WTC11 (cell line): ENCODE results near the gene INPP5F. TPM values are rescaled to one million over a fixed set of nuclear protein-coding genes. Genes with fewer than 3 reads are reported as not detected.

Experiments
- CREB1 ChIP-seq: sonication (generic); formaldehyde crosslinking; IDR thresholded peaks from 2 replicates; pipeline ENCODE4 v1.8.0; 2023; ENCODE audit warnings: mild to moderate bottlenecking, missing genetic modification reagents
- ELF4 ChIP-seq: sonication (generic); formaldehyde crosslinking; IDR thresholded peaks from 2 replicates; pipeline ENCODE4 v1.8.1; 2022; ENCODE audit warnings: low read depth, mild to moderate bottlenecking, moderate library complexity, missing genetic modification reagents
- EMX1 ChIP-seq: fragments of 250-450 bp; sonication (Bioruptor Pico); IDR thresholded peaks from 2 replicates; pipeline ENCODE4 v1.8.0; 2021; ENCODE audit warnings: mild to moderate bottlenecking
- NFE2L1 ChIP-seq: sonication (generic); formaldehyde crosslinking; IDR thresholded peaks from 2 replicates; pipeline ENCODE4 v1.8.1; 2023; ENCODE audit warnings: missing genetic modification reagents
- NR1H2 ChIP-seq: sonication (generic); formaldehyde crosslinking; IDR thresholded peaks from 2 replicates; pipeline ENCODE4 v1.9.0; 2021; ENCODE audit warnings: mild to moderate bottlenecking, moderate library complexity, missing genetic modification reagents
- RORB ChIP-seq: fragments of 250-450 bp; sonication (Bioruptor Pico); IDR thresholded peaks from 2 replicates; pipeline ENCODE4 v1.9.0; 2021; ENCODE audit warnings: mild to moderate bottlenecking
- ZBTB21 ChIP-seq: sonication (generic); formaldehyde crosslinking; IDR thresholded peaks from 2 replicates; pipeline ENCODE4 v1.8.1; 2023; ENCODE audit warnings: mild to moderate bottlenecking, missing genetic modification reagents, borderline replicate concordance
- ZNF121 ChIP-seq: sonication (generic); formaldehyde crosslinking; IDR thresholded peaks from 2 replicates; pipeline ENCODE4 v1.8.0; 2023; ENCODE audit warnings: missing genetic modification reagents
- ZNF232 ChIP-seq: sonication (generic); formaldehyde crosslinking; IDR thresholded peaks from 2 replicates; pipeline ENCODE4 v1.8.0; 2022; ENCODE audit warnings: mild to moderate bottlenecking, missing genetic modification reagents
- ZNF396 ChIP-seq: fragments of 250-450 bp; sonication (Bioruptor Pico); IDR thresholded peaks from 2 replicates; pipeline ENCODE4 v1.8.0; 2021; ENCODE audit warnings: mild to moderate bottlenecking, moderate library complexity, borderline replicate concordance
- total RNA-seq: library from RNA; stranded (reverse); gene quantifications from 3 replicates; pipeline ENCODE4 v1.2.3, GENCODE V29; 2021
- TF ChIP-seq, protein P1 (sequence below): fragments of 250-450 bp; sonication (Bioruptor Pico); IDR thresholded peaks from 2 replicates; pipeline ENCODE4 v1.9.0; 2021; ENCODE audit warnings: mild to moderate bottlenecking, borderline replicate concordance
- TF ChIP-seq, protein P2 (sequence below): sonication (generic); formaldehyde crosslinking; IDR thresholded peaks from 2 replicates; pipeline ENCODE4 v1.8.0; 2022; ENCODE audit warnings: mild to moderate bottlenecking, missing genetic modification reagents
- TF ChIP-seq, protein P3 (sequence below): fragments of 250-450 bp; sonication (Bioruptor Pico); IDR thresholded peaks from 2 replicates; pipeline ENCODE4 v1.9.0; 2021; ENCODE audit warnings: moderate library complexity, mild to moderate bottlenecking, inconsistent platforms, borderline replicate concordance
- TF ChIP-seq, protein P4 (sequence below): sonication (generic); formaldehyde crosslinking; IDR thresholded peaks from 2 replicates; pipeline ENCODE4 v1.8.0; 2023; ENCODE audit warnings: missing genetic modification reagents, mild to moderate bottlenecking, borderline replicate concordance
- TF ChIP-seq, protein P5 (sequence below): sonication (generic); formaldehyde crosslinking; IDR thresholded peaks from 2 replicates; pipeline ENCODE4 v1.8.0; 2022; ENCODE audit warnings: mild to moderate bottlenecking, missing genetic modification reagents
- TF ChIP-seq, protein P6 (sequence below): sonication (generic); formaldehyde crosslinking; IDR thresholded peaks from 2 replicates; pipeline ENCODE4 v1.8.1; 2022; ENCODE audit warnings: low read depth, mild to moderate bottlenecking, moderate library complexity, missing genetic modification reagents, borderline replicate concordance
- TF ChIP-seq, protein P7 (sequence below): fragments of 250-450 bp; sonication (Bioruptor Pico); IDR thresholded peaks from 2 replicates; pipeline ENCODE4 v1.9.0; 2021; ENCODE audit warnings: mild to moderate bottlenecking
- TF ChIP-seq, protein P8 (sequence below): sonication (generic); formaldehyde crosslinking; conservative IDR thresholded peaks from 2 replicates; pipeline ENCODE4 v1.8.1; 2023; ENCODE audit warnings: mild to moderate bottlenecking, low read depth, missing genetic modification reagents, moderate library complexity

The INPP5F gene
- total RNA-seq, 1 experiment from 2014 or later: 83.3 TPM

DNA sequence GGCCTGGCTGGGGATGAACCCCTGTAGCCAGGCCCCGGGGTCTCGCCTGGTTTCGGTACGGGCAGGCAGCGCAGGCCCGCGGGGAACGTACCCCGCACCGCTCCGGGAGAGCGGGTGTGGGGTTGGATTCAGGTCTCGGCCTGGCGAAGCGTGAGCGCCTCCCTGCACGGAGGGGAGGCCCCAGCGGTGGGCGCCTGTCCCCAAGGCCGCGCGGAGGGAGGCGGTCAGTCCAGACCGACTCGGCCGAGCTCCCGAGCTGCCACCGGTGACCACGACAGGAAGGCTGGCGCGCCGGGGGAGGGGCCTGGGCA, 378 bp upstream of the INPP5F start (continued):
- TF ChIP-seq, protein P1, sequence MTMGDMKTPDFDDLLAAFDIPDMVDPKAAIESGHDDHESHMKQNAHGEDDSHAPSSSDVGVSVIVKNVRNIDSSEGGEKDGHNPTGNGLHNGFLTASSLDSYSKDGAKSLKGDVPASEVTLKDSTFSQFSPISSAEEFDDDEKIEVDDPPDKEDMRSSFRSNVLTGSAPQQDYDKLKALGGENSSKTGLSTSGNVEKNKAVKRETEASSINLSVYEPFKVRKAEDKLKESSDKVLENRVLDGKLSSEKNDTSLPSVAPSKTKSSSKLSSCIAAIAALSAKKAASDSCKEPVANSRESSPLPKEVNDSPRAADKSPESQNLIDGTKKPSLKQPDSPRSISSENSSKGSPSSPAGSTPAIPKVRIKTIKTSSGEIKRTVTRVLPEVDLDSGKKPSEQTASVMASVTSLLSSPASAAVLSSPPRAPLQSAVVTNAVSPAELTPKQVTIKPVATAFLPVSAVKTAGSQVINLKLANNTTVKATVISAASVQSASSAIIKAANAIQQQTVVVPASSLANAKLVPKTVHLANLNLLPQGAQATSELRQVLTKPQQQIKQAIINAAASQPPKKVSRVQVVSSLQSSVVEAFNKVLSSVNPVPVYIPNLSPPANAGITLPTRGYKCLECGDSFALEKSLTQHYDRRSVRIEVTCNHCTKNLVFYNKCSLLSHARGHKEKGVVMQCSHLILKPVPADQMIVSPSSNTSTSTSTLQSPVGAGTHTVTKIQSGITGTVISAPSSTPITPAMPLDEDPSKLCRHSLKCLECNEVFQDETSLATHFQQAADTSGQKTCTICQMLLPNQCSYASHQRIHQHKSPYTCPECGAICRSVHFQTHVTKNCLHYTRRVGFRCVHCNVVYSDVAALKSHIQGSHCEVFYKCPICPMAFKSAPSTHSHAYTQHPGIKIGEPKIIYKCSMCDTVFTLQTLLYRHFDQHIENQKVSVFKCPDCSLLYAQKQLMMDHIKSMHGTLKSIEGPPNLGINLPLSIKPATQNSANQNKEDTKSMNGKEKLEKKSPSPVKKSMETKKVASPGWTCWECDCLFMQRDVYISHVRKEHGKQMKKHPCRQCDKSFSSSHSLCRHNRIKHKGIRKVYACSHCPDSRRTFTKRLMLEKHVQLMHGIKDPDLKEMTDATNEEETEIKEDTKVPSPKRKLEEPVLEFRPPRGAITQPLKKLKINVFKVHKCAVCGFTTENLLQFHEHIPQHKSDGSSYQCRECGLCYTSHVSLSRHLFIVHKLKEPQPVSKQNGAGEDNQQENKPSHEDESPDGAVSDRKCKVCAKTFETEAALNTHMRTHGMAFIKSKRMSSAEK (CRISPR knock-in tag): no peak
- TF ChIP-seq, protein P2, sequence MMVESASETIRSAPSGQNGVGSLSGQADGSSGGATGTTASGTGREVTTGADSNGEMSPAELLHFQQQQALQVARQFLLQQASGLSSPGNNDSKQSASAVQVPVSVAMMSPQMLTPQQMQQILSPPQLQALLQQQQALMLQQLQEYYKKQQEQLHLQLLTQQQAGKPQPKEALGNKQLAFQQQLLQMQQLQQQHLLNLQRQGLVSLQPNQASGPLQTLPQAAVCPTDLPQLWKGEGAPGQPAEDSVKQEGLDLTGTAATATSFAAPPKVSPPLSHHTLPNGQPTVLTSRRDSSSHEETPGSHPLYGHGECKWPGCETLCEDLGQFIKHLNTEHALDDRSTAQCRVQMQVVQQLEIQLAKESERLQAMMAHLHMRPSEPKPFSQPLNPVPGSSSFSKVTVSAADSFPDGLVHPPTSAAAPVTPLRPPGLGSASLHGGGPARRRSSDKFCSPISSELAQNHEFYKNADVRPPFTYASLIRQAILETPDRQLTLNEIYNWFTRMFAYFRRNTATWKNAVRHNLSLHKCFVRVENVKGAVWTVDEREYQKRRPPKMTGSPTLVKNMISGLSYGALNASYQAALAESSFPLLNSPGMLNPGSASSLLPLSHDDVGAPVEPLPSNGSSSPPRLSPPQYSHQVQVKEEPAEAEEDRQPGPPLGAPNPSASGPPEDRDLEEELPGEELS (CRISPR knock-in tag): peak; percentile 58; the same call in 1 of the 2 replicates
- TF ChIP-seq, protein P3, sequence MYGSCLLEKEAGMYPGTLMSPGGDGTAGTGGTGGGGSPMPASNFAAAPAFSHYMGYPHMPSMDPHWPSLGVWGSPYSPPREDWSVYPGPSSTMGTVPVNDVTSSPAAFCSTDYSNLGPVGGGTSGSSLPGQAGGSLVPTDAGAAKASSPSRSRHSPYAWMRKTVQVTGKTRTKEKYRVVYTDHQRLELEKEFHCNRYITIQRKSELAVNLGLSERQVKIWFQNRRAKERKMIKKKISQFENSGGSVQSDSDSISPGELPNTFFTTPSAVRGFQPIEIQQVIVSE: no peak
- TF ChIP-seq NR1H2 (CRISPR knock-in tag) (no peak), ZNF232 (CRISPR knock-in tag) (no peak), EMX1 (CRISPR knock-in tag) (no peak), CREB1 (CRISPR knock-in tag) (no peak), ZNF121 (CRISPR knock-in tag) (peak; percentile 8; the same call in 1 of the 2 replicates), ZBTB21 (no peak), NFE2L1 (no peak; the same call in 1 of the 2 replicates), RORB (no peak), ELF4 (CRISPR knock-in tag) (no peak), ZNF396 (CRISPR knock-in tag) (no peak)
- TF ChIP-seq, protein P4, sequence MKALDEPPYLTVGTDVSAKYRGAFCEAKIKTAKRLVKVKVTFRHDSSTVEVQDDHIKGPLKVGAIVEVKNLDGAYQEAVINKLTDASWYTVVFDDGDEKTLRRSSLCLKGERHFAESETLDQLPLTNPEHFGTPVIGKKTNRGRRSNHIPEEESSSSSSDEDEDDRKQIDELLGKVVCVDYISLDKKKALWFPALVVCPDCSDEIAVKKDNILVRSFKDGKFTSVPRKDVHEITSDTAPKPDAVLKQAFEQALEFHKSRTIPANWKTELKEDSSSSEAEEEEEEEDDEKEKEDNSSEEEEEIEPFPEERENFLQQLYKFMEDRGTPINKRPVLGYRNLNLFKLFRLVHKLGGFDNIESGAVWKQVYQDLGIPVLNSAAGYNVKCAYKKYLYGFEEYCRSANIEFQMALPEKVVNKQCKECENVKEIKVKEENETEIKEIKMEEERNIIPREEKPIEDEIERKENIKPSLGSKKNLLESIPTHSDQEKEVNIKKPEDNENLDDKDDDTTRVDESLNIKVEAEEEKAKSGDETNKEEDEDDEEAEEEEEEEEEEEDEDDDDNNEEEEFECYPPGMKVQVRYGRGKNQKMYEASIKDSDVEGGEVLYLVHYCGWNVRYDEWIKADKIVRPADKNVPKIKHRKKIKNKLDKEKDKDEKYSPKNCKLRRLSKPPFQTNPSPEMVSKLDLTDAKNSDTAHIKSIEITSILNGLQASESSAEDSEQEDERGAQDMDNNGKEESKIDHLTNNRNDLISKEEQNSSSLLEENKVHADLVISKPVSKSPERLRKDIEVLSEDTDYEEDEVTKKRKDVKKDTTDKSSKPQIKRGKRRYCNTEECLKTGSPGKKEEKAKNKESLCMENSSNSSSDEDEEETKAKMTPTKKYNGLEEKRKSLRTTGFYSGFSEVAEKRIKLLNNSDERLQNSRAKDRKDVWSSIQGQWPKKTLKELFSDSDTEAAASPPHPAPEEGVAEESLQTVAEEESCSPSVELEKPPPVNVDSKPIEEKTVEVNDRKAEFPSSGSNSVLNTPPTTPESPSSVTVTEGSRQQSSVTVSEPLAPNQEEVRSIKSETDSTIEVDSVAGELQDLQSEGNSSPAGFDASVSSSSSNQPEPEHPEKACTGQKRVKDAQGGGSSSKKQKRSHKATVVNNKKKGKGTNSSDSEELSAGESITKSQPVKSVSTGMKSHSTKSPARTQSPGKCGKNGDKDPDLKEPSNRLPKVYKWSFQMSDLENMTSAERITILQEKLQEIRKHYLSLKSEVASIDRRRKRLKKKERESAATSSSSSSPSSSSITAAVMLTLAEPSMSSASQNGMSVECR (CRISPR knock-in tag): no peak
- TF ChIP-seq, protein P5, sequence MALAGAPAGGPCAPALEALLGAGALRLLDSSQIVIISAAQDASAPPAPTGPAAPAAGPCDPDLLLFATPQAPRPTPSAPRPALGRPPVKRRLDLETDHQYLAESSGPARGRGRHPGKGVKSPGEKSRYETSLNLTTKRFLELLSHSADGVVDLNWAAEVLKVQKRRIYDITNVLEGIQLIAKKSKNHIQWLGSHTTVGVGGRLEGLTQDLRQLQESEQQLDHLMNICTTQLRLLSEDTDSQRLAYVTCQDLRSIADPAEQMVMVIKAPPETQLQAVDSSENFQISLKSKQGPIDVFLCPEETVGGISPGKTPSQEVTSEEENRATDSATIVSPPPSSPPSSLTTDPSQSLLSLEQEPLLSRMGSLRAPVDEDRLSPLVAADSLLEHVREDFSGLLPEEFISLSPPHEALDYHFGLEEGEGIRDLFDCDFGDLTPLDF (CRISPR knock-in tag): 0 out of 2 replicates have a peak, but pooled peaks have one; percentile 34
- TF ChIP-seq, protein P6, sequence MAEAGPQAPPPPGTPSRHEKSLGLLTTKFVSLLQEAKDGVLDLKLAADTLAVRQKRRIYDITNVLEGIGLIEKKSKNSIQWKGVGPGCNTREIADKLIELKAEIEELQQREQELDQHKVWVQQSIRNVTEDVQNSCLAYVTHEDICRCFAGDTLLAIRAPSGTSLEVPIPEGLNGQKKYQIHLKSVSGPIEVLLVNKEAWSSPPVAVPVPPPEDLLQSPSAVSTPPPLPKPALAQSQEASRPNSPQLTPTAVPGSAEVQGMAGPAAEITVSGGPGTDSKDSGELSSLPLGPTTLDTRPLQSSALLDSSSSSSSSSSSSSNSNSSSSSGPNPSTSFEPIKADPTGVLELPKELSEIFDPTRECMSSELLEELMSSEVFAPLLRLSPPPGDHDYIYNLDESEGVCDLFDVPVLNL (CRISPR knock-in tag): no peak
- TF ChIP-seq, protein P7, sequence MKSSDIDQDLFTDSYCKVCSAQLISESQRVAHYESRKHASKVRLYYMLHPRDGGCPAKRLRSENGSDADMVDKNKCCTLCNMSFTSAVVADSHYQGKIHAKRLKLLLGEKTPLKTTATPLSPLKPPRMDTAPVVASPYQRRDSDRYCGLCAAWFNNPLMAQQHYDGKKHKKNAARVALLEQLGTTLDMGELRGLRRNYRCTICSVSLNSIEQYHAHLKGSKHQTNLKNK (CRISPR knock-in tag): no peak
- TF ChIP-seq, protein P8, sequence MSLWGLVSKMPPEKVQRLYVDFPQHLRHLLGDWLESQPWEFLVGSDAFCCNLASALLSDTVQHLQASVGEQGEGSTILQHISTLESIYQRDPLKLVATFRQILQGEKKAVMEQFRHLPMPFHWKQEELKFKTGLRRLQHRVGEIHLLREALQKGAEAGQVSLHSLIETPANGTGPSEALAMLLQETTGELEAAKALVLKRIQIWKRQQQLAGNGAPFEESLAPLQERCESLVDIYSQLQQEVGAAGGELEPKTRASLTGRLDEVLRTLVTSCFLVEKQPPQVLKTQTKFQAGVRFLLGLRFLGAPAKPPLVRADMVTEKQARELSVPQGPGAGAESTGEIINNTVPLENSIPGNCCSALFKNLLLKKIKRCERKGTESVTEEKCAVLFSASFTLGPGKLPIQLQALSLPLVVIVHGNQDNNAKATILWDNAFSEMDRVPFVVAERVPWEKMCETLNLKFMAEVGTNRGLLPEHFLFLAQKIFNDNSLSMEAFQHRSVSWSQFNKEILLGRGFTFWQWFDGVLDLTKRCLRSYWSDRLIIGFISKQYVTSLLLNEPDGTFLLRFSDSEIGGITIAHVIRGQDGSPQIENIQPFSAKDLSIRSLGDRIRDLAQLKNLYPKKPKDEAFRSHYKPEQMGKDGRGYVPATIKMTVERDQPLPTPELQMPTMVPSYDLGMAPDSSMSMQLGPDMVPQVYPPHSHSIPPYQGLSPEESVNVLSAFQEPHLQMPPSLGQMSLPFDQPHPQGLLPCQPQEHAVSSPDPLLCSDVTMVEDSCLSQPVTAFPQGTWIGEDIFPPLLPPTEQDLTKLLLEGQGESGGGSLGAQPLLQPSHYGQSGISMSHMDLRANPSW (CRISPR knock-in tag): no peak
